H1 (cell line): ENCODE data around the gene DDX51. TPM values are rescaled to one million over a fixed set of nuclear protein-coding genes. Genes with fewer than 3 reads are reported as not detected.
A peak's percentile ranks its signal among the peaks of the same experiment; 100 is the strongest.

Experiments
- CTCF ChIA-PET: fragments of 300-600 bp; sonication (Branson Sonifier 250); formaldehyde crosslinking; loops from one replicate; lab custom pipeline; 2021; ENCODE audit not compliant: partially characterized antibody; lab: Charles Lee
- POLR2A ChIA-PET: fragments of 300-600 bp; sonication (Branson Sonifier 250); formaldehyde crosslinking; loops from one replicate; lab custom pipeline; 2021; ENCODE audit warnings: inconsistent platforms; ENCODE audit not compliant: partially characterized antibody; lab: Charles Lee
- DNase-seq, 2 experiments: peaks; one replicate each; pipeline versions ENCODE4 v3.0.0 to v3.0.0-alpha.2; 2010 to 2022; ENCODE audit warnings: low spot score in 2 of 2, low read depth in 1 of 2, mixed read lengths in 1 of 2
- FAIRE-seq: peaks from 2 replicates; lab custom pipeline; 2011; peaks lifted over from hg19 to GRCh38; lab: Jason Lieb, UNC
- H2AFZ ChIP-seq: 2 replicates; pipeline ENCODE4 v1.8.1; 2012; ENCODE audit warnings: low read length, inconsistent platforms
- H2AK5ac ChIP-seq: 2 replicates; pipeline ENCODE4 v1.6.1; 2013; ENCODE audit warnings: low read depth, low read length
- H2BK120ac ChIP-seq: replicated peaks from 2 replicates; pipeline ENCODE3; 2013; ENCODE audit warnings: low read depth, low read length, inconsistent platforms
- H2BK12ac ChIP-seq: 2 replicates; pipeline ENCODE4 v1.6.1; 2013; ENCODE audit warnings: low read depth, low read length
- H2BK15ac ChIP-seq: 2 replicates; pipeline ENCODE4 v1.6.1; 2013; ENCODE audit warnings: low read length
- H2BK20ac ChIP-seq: 2 replicates; pipeline ENCODE4 v1.6.1; 2013; ENCODE audit warnings: low read length
- H2BK5ac ChIP-seq: 2 replicates; pipeline ENCODE4 v1.6.1; 2013; ENCODE audit warnings: low read depth, low read length
- H3K14ac ChIP-seq: 2 replicates; pipeline ENCODE4 v1.6.1; 2013; ENCODE audit warnings: inconsistent platforms; ENCODE audit not compliant: insufficient read length
- H3K18ac ChIP-seq: 2 replicates; pipeline ENCODE4 v1.6.1; 2013; ENCODE audit warnings: low read length; ENCODE audit errors: extremely low read depth
- H3K23ac ChIP-seq: 2 replicates; pipeline ENCODE4 v1.6.1; 2013; ENCODE audit warnings: inconsistent platforms; ENCODE audit not compliant: insufficient read length
- H3K23me2 ChIP-seq: 2 replicates; pipeline ENCODE4 v1.6.1; 2013; ENCODE audit warnings: low read depth, low read length
- H3K27ac ChIP-seq: 2 replicates; pipeline ENCODE4 v1.6.1; 2011; ENCODE audit warnings: low read depth, low read length, inconsistent platforms
- H3K27me3 ChIP-seq, 4 experiments: replicated peaks in 1 of 4; 1 replicate in 1 of 4; 2 replicates in 3 of 4; pipeline versions ENCODE4 v1.6.1 to v1.8.1; 2011 to 2013; ENCODE audit warnings: low read length in 3 of 4, mild to moderate bottlenecking in 3 of 4, inconsistent platforms in 2 of 4, mixed read lengths in 2 of 4, moderate library complexity in 1 of 4; ENCODE audit not compliant: control insufficient read depth in 3 of 4, insufficient read depth in 3 of 4; ENCODE audit errors: extremely low read depth in 1 of 4
- H3K36me3 ChIP-seq, 4 experiments: 2 replicates each; pipeline versions ENCODE4 v1.6.1 to v1.8.1; 2011 to 2013; ENCODE audit warnings: mild to moderate bottlenecking in 4 of 4, low read length in 3 of 4, moderate library complexity in 2 of 4, control low read depth in 1 of 4, inconsistent platforms in 1 of 4; ENCODE audit not compliant: insufficient read depth in 4 of 4, control insufficient read depth in 2 of 4
- H3K4ac ChIP-seq: replicated peaks from 2 replicates; pipeline ENCODE3; 2013; ENCODE audit warnings: low read length, low read depth, mixed read lengths, inconsistent platforms; ENCODE audit not compliant: insufficient read length
- H3K4me1 ChIP-seq, 4 experiments: replicated peaks in 1 of 4; 1 replicate in 1 of 4; 2 replicates in 3 of 4; pipeline versions ENCODE4 v1.6.1 to v1.8.1; 2011 to 2013; ENCODE audit warnings: low read length in 3 of 4, inconsistent platforms in 2 of 4, mixed read lengths in 1 of 4; ENCODE audit not compliant: insufficient read depth in 4 of 4, control insufficient read depth in 3 of 4
- H3K4me2 ChIP-seq, 2 experiments: 2 replicates each; pipeline versions ENCODE4 v1.6.1 to v1.8.1; 2011 to 2013; ENCODE audit warnings: low read depth in 2 of 2, low read length in 2 of 2, control low read depth in 1 of 2, inconsistent platforms in 1 of 2, mild to moderate bottlenecking in 1 of 2; ENCODE audit not compliant: insufficient read depth in 1 of 2
- H3K4me3 ChIP-seq, 4 experiments: fragments of 200-600, 300-600 bp in 1 of 4; sonication (generic), shearing (Covaris generic), sonication (Bioruptor Twin) in 1 of 4; 2 replicates each; pipeline versions ENCODE4 v1.5.1 to v1.8.1; 2011 to 2016; ENCODE audit warnings: low read length in 4 of 4, low read depth in 3 of 4, control low read depth in 2 of 4, inconsistent platforms in 2 of 4, mild to moderate bottlenecking in 2 of 4, mixed read lengths in 1 of 4, moderate library complexity in 1 of 4; ENCODE audit not compliant: insufficient read depth in 2 of 4; ENCODE audit errors: extremely low read depth in 1 of 4
- H3K56ac ChIP-seq: replicated peaks from 2 replicates; pipeline ENCODE3; 2013; ENCODE audit warnings: low read depth, mild to moderate bottlenecking, mixed read lengths, low read length, inconsistent platforms; ENCODE audit not compliant: insufficient read length
- H3K79me1 ChIP-seq: 2 replicates; pipeline ENCODE4 v1.6.1; 2013; ENCODE audit warnings: low read depth, low read length, control low read depth
- H3K79me2 ChIP-seq, 2 experiments: 2 replicates each; pipeline versions ENCODE4 v1.6.1 to v1.8.1; 2012 to 2013; ENCODE audit warnings: low read length in 2 of 2, mild to moderate bottlenecking in 2 of 2, inconsistent platforms in 1 of 2; ENCODE audit not compliant: insufficient read depth in 2 of 2, control insufficient read depth in 1 of 2
- H3K9ac ChIP-seq, 4 experiments: replicated peaks in 1 of 4; 1 replicate in 1 of 4; 2 replicates in 3 of 4; pipeline versions ENCODE4 v1.6.1 to v1.8.1; 2011 to 2013; ENCODE audit warnings: low read depth in 3 of 4, low read length in 3 of 4, control low read depth in 2 of 4, mild to moderate bottlenecking in 2 of 4, moderate library complexity in 2 of 4, inconsistent platforms in 1 of 4; ENCODE audit errors: extremely low read depth in 1 of 4
- H3K9me3 ChIP-seq, 2 experiments: 2 replicates each; pipeline versions ENCODE4 v1.6.1 to v1.8.1; 2012 to 2013; ENCODE audit warnings: mild to moderate bottlenecking in 2 of 2, moderate library complexity in 2 of 2, control low read depth in 1 of 2, inconsistent platforms in 1 of 2, low read depth in 1 of 2, low read length in 1 of 2, mixed read lengths in 1 of 2; ENCODE audit not compliant: insufficient read depth in 2 of 2
- H4K20me1 ChIP-seq, 2 experiments: replicated peaks in 1 of 2; 2 replicates each; pipeline versions ENCODE3 to v1.8.1; 2011 to 2013; ENCODE audit warnings: inconsistent platforms in 2 of 2, low read length in 2 of 2, mild to moderate bottlenecking in 1 of 2; ENCODE audit not compliant: insufficient read depth in 2 of 2, control insufficient read depth in 1 of 2
- H4K5ac ChIP-seq: 2 replicates; pipeline ENCODE4 v1.6.1; 2013; ENCODE audit warnings: low read length, low read depth, mixed read lengths, inconsistent platforms; ENCODE audit not compliant: insufficient read length
- H4K8ac ChIP-seq: 2 replicates; pipeline ENCODE4 v1.8.0; 2013; ENCODE audit warnings: mild to moderate bottlenecking, moderate library complexity, low read length, inconsistent platforms; ENCODE audit not compliant: insufficient read depth; ENCODE audit errors: extremely low read depth
- H4K91ac ChIP-seq: replicated peaks from 2 replicates; pipeline ENCODE3; 2013; ENCODE audit warnings: low read length, mixed read lengths, inconsistent platforms; ENCODE audit not compliant: insufficient read length
- CHD2 ChIP-seq: IDR thresholded peaks from 2 replicates; pipeline ENCODE4 v1.6.1; 2012; ENCODE audit warnings: low read length, improper control_type of control experiment
- MAX ChIP-seq: IDR thresholded peaks from 2 replicates; pipeline ENCODE4 v1.6.1; 2012; ENCODE audit warnings: inconsistent platforms
- NRF1 ChIP-seq: IDR thresholded peaks from 2 replicates; pipeline ENCODE4 v1.6.1; 2011; ENCODE audit warnings: mild to moderate bottlenecking, low read depth, low read length, improper control_type of control experiment
- RNF2 ChIP-seq: fragments of 200-900, 300-1000 bp; sonication (generic); IDR thresholded peaks from 2 replicates; pipeline ENCODE4 v1.7.1; 2016; ENCODE audit warnings: borderline replicate concordance, low read depth, mild to moderate bottlenecking, antibody characterized with exemption, low read length; ENCODE audit not compliant: poor library complexity, severe bottlenecking; ENCODE audit errors: missing control alignments
- SIX5 ChIP-seq: IDR thresholded peaks from 2 replicates; pipeline ENCODE4 v1.6.1; 2011; ENCODE audit warnings: mild to moderate bottlenecking, low read depth, low read length
- TEAD4 ChIP-seq: IDR thresholded peaks from 2 replicates; pipeline ENCODE4 v1.6.1; 2012; ENCODE audit warnings: low read depth, low read length, inconsistent platforms, mixed read lengths
- WGBS, 2 experiments: shearing (Covaris generic) in 1 of 2; methylation state at CpG; one replicate each; pipeline versions ENCODE4 v1.1.6 to v1.1.7; 2013 to 2015; ENCODE audit warnings: low lambda C conversion rate in 2 of 2, mixed read lengths in 2 of 2, inconsistent platforms in 1 of 2, low coverage in 1 of 2, missing lambda C conversion rate in 1 of 2; ENCODE audit not compliant: insufficient replicate concordance in 2 of 2, insufficient coverage in 1 of 2, insufficient read length in 1 of 2; ENCODE audit errors: extremely low coverage in 1 of 2, missing lambda C conversion rate in 1 of 2; 5-methylcytosine and 5-hydroxymethylcytosine counted together
- polyA plus RNA-seq, 7 experiments: library from polyadenylated mRNA; depleted of rRNA in 3 of 7; stranded (reverse) in 5 of 7; unstranded in 2 of 7; fragments of >200 nt in 5 of 7; fragments of 200-250 nt in 2 of 7; gene quantifications; 1 replicate in 5 of 7; 2 replicates in 1 of 7; 4 replicates in 1 of 7; pipeline versions ENCODE4 v1.2.1 to v1.2.3, GENCODE V29; 2011 to 2013; ENCODE audit warnings: missing spikeins in 2 of 7, mixed read lengths in 2 of 7
- total RNA-seq: library from RNA; stranded (reverse); fragmentation: NEBNext Ultra II Directional; extraction: Animal tissue kit (Norgen Biotek cat#: 25700); gene quantifications from 2 replicates; pipeline ENCODE4 v1.2.1, GENCODE V29; 2021
- TF ChIP-seq, protein P1 (sequence below): IDR thresholded peaks from 2 replicates; pipeline ENCODE4 v1.6.1; 2012; ENCODE audit warnings: inconsistent platforms
- TF ChIP-seq, protein P2 (sequence below), 3 experiments: IDR thresholded peaks; 1 replicate in 2 of 3; 2 replicates in 1 of 3; pipeline versions ENCODE4 v1.5.1 to v1.6.1; 2011; ENCODE audit warnings: low read length in 3 of 3, mild to moderate bottlenecking in 3 of 3, inconsistent platforms in 2 of 3, low read depth in 1 of 3, moderate library complexity in 1 of 3; ENCODE audit not compliant: insufficient read depth in 1 of 3; ENCODE audit errors: control extremely low read depth in 1 of 3

DDX51 gene
- total and polyA plus RNA-seq, 2 of the 8 experiments (the other 6 are each of a cell fraction or from before 2014, with no cell fraction given): 11.2 to 24.4 TPM

GRCh38 chr12:132133952-132134652, 10.0 kb downstream of the DDX51 start:
- no peak for FAIRE-seq

More at GRCh38 chr12:132133952-132134652, 10.0 kb downstream of the DDX51 start:
- Histone ChIP-seq H2AFZ (no peak overlapping the region), H3K79me2 (no peaks in the 10 kb centered on the region), H4K91ac (no peak overlapping the region), H3K36me3 (peaks cover 0 to 7% (median 2%) of the 10 kb centered on the region in 4 experiments; a peak in 3 of 8 replicates), H2BK12ac (no peak overlapping the region), H4K8ac (peak overlapping the region; percentile 77; the same call in 1 of the 2 replicates), H3K23ac (no peak overlapping the region), H3K9ac (no peak overlapping the region), H3K23me2 (no peaks in the 10 kb centered on the region), H3K27ac (no peak overlapping the region), H4K5ac (no peak overlapping the region), H3K14ac (no peak overlapping the region), H2BK5ac (no peak overlapping the region), H4K20me1 (peaks cover 0 to 2% of the 10 kb centered on the region in 2 experiments), H3K27me3 (peaks cover 0 to 4% (median 1%) of the 10 kb centered on the region in 4 experiments; a peak in 3 of 7 replicates), H3K79me1 (no peaks in the 10 kb centered on the region), H3K4me2 (no peak overlapping the region), H3K18ac (no peak overlapping the region), H3K4me1 (no peaks in the 10 kb centered on the region), H2BK15ac (no peak overlapping the region), H3K4me3 (no peak overlapping the region), H2AK5ac (no peak overlapping the region), H3K9me3 (peaks cover 0 to 13% of the 10 kb centered on the region in 2 experiments; a peak in 2 of 4 replicates), H2BK120ac (no peak overlapping the region), H2BK20ac (no peak overlapping the region), H3K56ac (no peak overlapping the region), H3K4ac (no peak overlapping the region)
- ChIA-PET CTCF (interaction anchor here (0.7 to 2.7 kb wide), 5 partner anchors 8 to 505 kb away, joined by 3 to 7 read pairs (median 4); no protein-coding TSS in a partner anchor), POLR2A (interaction anchor here (0.8 to 2.7 kb wide), 4 partner anchors 9 to 238 kb away, joined by 3 to 15 read pairs (median 6); partner anchors contain the start of gene DDX51)
- no peak for DNase-seq
- TF ChIP-seq NRF1 (no peak), MAX (no peak), SIX5 (no peak), RNF2 (no peak), CHD2 (no peak), TEAD4 (no peak)
- TF ChIP-seq, protein P1, sequence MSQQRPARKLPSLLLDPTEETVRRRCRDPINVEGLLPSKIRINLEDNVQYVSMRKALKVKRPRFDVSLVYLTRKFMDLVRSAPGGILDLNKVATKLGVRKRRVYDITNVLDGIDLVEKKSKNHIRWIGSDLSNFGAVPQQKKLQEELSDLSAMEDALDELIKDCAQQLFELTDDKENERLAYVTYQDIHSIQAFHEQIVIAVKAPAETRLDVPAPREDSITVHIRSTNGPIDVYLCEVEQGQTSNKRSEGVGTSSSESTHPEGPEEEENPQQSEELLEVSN: no peak
- TF ChIP-seq, protein P2, sequence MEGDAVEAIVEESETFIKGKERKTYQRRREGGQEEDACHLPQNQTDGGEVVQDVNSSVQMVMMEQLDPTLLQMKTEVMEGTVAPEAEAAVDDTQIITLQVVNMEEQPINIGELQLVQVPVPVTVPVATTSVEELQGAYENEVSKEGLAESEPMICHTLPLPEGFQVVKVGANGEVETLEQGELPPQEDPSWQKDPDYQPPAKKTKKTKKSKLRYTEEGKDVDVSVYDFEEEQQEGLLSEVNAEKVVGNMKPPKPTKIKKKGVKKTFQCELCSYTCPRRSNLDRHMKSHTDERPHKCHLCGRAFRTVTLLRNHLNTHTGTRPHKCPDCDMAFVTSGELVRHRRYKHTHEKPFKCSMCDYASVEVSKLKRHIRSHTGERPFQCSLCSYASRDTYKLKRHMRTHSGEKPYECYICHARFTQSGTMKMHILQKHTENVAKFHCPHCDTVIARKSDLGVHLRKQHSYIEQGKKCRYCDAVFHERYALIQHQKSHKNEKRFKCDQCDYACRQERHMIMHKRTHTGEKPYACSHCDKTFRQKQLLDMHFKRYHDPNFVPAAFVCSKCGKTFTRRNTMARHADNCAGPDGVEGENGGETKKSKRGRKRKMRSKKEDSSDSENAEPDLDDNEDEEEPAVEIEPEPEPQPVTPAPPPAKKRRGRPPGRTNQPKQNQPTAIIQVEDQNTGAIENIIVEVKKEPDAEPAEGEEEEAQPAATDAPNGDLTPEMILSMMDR (IDR thresholded peaks at IDR 0.05; ENCODE audit: control extremely low read depth in 1 of 3, insufficient read depth in 1 of 3, low read depth in 1 of 3, low read length in 3 of 3): peak in 1 of 3 experiments; percentile 15; a peak in 1 of 4 replicates
- 86% methylated on average over 16 of the region's 27 CpGs; no CpG with 5 or more reads in 1 of the 2 experiments for WGBS, 2 experiments
